GM06990 (cell line): Measurements from ENCODE around the gene DCDC2.

ENCODE experiments used
- DNase-seq: peaks from one replicate; pipeline ENCODE4 v3.0.0-alpha.2; 2011; ENCODE audit not compliant: insufficient read length; ENCODE audit errors: extremely low read depth
- H3K27me3 ChIP-seq: replicated peaks from 2 replicates; pipeline ENCODE4 v1.6.0; 2011; ENCODE audit warnings: low read length; ENCODE audit not compliant: control insufficient read depth, insufficient read depth
- H3K36me3 ChIP-seq: 2 replicates; pipeline ENCODE4 v1.5.1; 2011; ENCODE audit warnings: low read length; ENCODE audit not compliant: control insufficient read depth, insufficient read depth
- H3K4me3 ChIP-seq: replicated peaks from 2 replicates; pipeline ENCODE4 v1.5.1; 2011; ENCODE audit warnings: low read depth, mild to moderate bottlenecking, control low read depth, low read length
- CTCF ChIP-seq: IDR thresholded peaks from 2 replicates; pipeline ENCODE4 v1.5.1; 2011; ENCODE audit warnings: low read length, control low read depth, mild to moderate bottlenecking, inconsistent platforms; ENCODE audit not compliant: insufficient read depth, poor library complexity, severe bottlenecking

DCDC2 gene

GRCh38 chr6:24139639-24140038 lies 218.2 kb downstream of the DCDC2 start:
- Histone ChIP-seq H3K27me3 (no peaks in the 10 kb centered on the region), H3K4me3 (no peak overlapping the region), H3K36me3 (no peaks in the 10 kb centered on the region)
- no peak for TF ChIP-seq CTCF
- DNase-seq: no peak

GRCh38 chr6:24139080-24139479 lies 218.8 kb downstream of the DCDC2 start:
- no peak for TF ChIP-seq CTCF
- no peak overlapping the region for H3K4me3 ChIP-seq
- H3K36me3 ChIP-seq: no peaks in the 10 kb centered on the region
- DNase-seq: no peak
- no peaks in the 10 kb centered on the region for H3K27me3 ChIP-seq

- Histone ChIP-seq H3K36me3 (no peaks in the 10 kb centered on the region), H3K27me3 (no peaks in the 10 kb centered on the region), H3K4me3 (no peak overlapping the region)
- no peak for TF ChIP-seq CTCF
- no peak for DNase-seq
Observed at GRCh38 chr6:24131751-24132150, 226.1 kb downstream of the DCDC2 start.

GRCh38 chr6:24127316-24127715 lies 230.5 kb downstream of the DCDC2 start:
- Histone ChIP-seq H3K27me3 (no peaks in the 10 kb centered on the region), H3K4me3 (no peak overlapping the region), H3K36me3 (no peaks in the 10 kb centered on the region)
- no peak for TF ChIP-seq CTCF
- DNase-seq: no peak

- no peaks in the 10 kb centered on the region for H3K36me3 ChIP-seq
- no peak for DNase-seq
- no peak for TF ChIP-seq CTCF
- no peaks in the 10 kb centered on the region for H3K27me3 ChIP-seq
- no peak overlapping the region for H3K4me3 ChIP-seq
Observed at GRCh38 chr6:24126586-24127192, 231.2 kb downstream of the DCDC2 start.

GRCh38 chr6:24125980-24126379 lies 231.9 kb downstream of the DCDC2 start, which contains the start of gene NRSN1:
TSS of gene NRSN1 (plus strand) at chr6:24126215. CDS start at chr6:24134328, 8,113 bp downstream.
- TF ChIP-seq CTCF: no peak
- no peaks in the 10 kb centered on the region for H3K36me3 ChIP-seq
- no peak for DNase-seq
- no peak within 1 kb of the TSS for H3K4me3 ChIP-seq
- no peaks in the 10 kb centered on the region for H3K27me3 ChIP-seq
